OCI-LY7 (cell line): Measurements from ENCODE around the gene TSHZ2. TPM values are rescaled to one million over a fixed set of nuclear protein-coding genes. Genes with fewer than 3 reads are reported as not detected.

Experiments
- BruUV-seq: library from RNA; stranded (reverse); fragments of 400-500 nt; replicated peaks from 2 replicates; lab custom pipeline; 2021; lab: Mats Ljungman, UMichigan
- CTCF ChIA-PET: fragments of 300-600 bp; sonication (Branson Sonifier 250); formaldehyde crosslinking; loops from one replicate; lab custom pipeline; 2022; ENCODE audit warnings: antibody characterized with exemption; ENCODE audit not compliant: unreplicated experiment; lab: Charles Lee
- POLR2A ChIA-PET: fragments of 300-600 bp; sonication (Branson Sonifier 250); formaldehyde crosslinking; loops from one replicate; lab custom pipeline; 2022; ENCODE audit warnings: antibody characterized with exemption; lab: Charles Lee
- DNase-seq: peaks from one replicate; pipeline ENCODE4 v3.0.0-alpha.2; 2015; ENCODE audit warnings: low spot score
- H2AFZ ChIP-seq: fragments of 200-600 bp; sonication (generic), shearing (Covaris generic); 2 replicates; pipeline ENCODE4 v1.6.1; 2014; ENCODE audit warnings: mild to moderate bottlenecking, antibody characterized with exemption, low read length, moderate library complexity
- H3K27ac ChIP-seq: fragments of 200-600 bp; sonication (generic); 2 replicates; pipeline ENCODE4 v1.5.1; 2014; ENCODE audit warnings: mixed run types, low read depth, mild to moderate bottlenecking, moderate library complexity, low read length, inconsistent platforms; ENCODE audit not compliant: poor library complexity, severe bottlenecking
- H3K36me3 ChIP-seq: fragments of 200-600 bp; sonication (generic); 2 replicates; pipeline ENCODE4 v1.6.1; 2014; ENCODE audit warnings: mild to moderate bottlenecking, antibody characterized with exemption, low read length, moderate library complexity, mixed read lengths; ENCODE audit not compliant: insufficient read depth
- H3K4me1 ChIP-seq: fragments of 200-600 bp; sonication (generic); 2 replicates; pipeline ENCODE4 v1.5.1; 2014; ENCODE audit warnings: mild to moderate bottlenecking, low read length; ENCODE audit not compliant: insufficient read depth, poor library complexity, severe bottlenecking
- H3K4me2 ChIP-seq: fragments of 200-600 bp; sonication (generic); 2 replicates; pipeline ENCODE4 v1.6.1; 2014; ENCODE audit warnings: mild to moderate bottlenecking, low read length
- H3K4me3 ChIP-seq: fragments of 200-600 bp; sonication (generic); 2 replicates; pipeline ENCODE4 v1.5.1; 2014; ENCODE audit warnings: mild to moderate bottlenecking, low read depth, low read length; ENCODE audit not compliant: poor library complexity, severe bottlenecking
- H3K79me2 ChIP-seq: fragments of 200-600 bp; sonication (generic); 2 replicates; pipeline ENCODE4 v1.6.1; 2016; ENCODE audit warnings: low read depth, mild to moderate bottlenecking, low read length, moderate library complexity, mixed read lengths; ENCODE audit not compliant: insufficient read depth
- H3K9me2 ChIP-seq: fragments of 200-600 bp; sonication (generic); 2 replicates; pipeline ENCODE4 v1.6.1; 2016; ENCODE audit warnings: mild to moderate bottlenecking, low read length, mixed read lengths; ENCODE audit not compliant: insufficient read depth
- H3K9me3 ChIP-seq: fragments of 200-600 bp; sonication (generic); 2 replicates; pipeline ENCODE4 v1.6.1; 2014; ENCODE audit warnings: mild to moderate bottlenecking, mixed run types, low read length, mixed read lengths
- H4K20me1 ChIP-seq: fragments of 200-600 bp; sonication (generic); 2 replicates; pipeline ENCODE4 v1.6.1; 2014; ENCODE audit warnings: mild to moderate bottlenecking, antibody characterized with exemption, low read length, moderate library complexity, mixed read lengths; ENCODE audit not compliant: insufficient read depth
- CTCF ChIP-seq: fragments of 200-600 bp; sonication (generic); conservative IDR thresholded peaks from 2 replicates; pipeline ENCODE4 v1.5.1; 2014; ENCODE audit warnings: mild to moderate bottlenecking, antibody characterized with exemption, low read length, moderate library complexity, mixed read lengths
- EZH2phosphoT487 ChIP-seq: fragments of 200-600 bp; sonication (generic); IDR thresholded peaks from 2 replicates; pipeline ENCODE4 v1.6.1; 2018; ENCODE audit warnings: low read depth, borderline replicate concordance, mild to moderate bottlenecking, mixed run types, antibody characterized with exemption, low read length, moderate library complexity, mixed read lengths
- intact Hi-C: fragments of 100-400 bp; cut with micrococcal nuclease; formaldehyde crosslinking; loops from one replicate; pipeline ENCODE4 v1.10.0; 2022; ENCODE audit not compliant: unreplicated experiment
- total RNA-seq, 2 experiments: library from RNA; depleted of rRNA in 1 of 2; stranded (reverse); fragments of >200 nt in 1 of 2; shearing (Covaris generic) in 1 of 2; gene quantifications; 2 replicates each; pipeline ENCODE4 v1.2.3, GENCODE V29; 2014 to 2022

Gene TSHZ2
- total RNA-seq, 2 experiments from 2014 or later, result not detected

GRCh38 chr20:53032478-53032932, 60.3 kb downstream of the TSHZ2 start:
- H3K9me2 ChIP-seq, result no peaks in the 10 kb centered on the region
- H3K27ac ChIP-seq, result no peak overlapping the region
- no peak overlapping the region for H3K4me2 ChIP-seq
- peaks cover 32% of the 10 kb centered on the region for H3K4me1 ChIP-seq
- no peak overlapping the region for H3K4me3 ChIP-seq
- POLR2A ChIA-PET, result interaction anchor here (0.6 to 1.3 kb wide), 2 partner anchors 19 to 125 kb away, joined by 5 to 6 read pairs; no protein-coding TSS in a partner anchor
- H3K36me3 ChIP-seq, result no peaks in the 10 kb centered on the region
- no peak for DNase-seq
- no peak for TF ChIP-seq CTCF
- CTCF ChIA-PET, result interaction anchor here (1.8 kb wide), 1 partner anchor 33 kb away, joined by 3 read pairs; no protein-coding TSS in a partner anchor
- no TSS peak for BruUV-seq
- no peaks in the 10 kb centered on the region for H3K79me2 ChIP-seq
- intact Hi-C loops, result no loop called here
- H3K9me3 ChIP-seq, result no peaks in the 10 kb centered on the region
- no peaks in the 10 kb centered on the region for H4K20me1 ChIP-seq
- no peak overlapping the region for H2AFZ ChIP-seq

DNA sequence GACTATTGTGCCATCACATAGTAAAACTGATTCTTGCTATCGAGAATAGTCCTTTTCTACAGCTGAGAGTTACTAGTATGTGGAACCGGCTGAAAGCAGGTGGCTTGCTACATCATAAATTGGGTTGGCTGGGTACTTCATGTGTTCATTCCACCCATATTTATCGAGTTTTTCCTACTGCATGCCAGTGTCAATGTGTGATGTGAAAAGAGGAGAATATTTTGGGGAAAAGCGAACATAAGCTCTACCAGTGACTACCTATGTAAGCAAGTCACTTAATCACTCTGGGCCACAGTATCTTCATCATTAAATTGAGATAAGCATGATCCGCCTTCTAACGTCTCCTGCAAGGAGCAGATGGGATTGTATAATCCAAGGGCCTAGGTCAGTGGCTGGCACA, 61.0 kb downstream of the TSHZ2 start:
- Histone ChIP-seq H3K36me3 (no peaks in the 10 kb centered on the region), H3K4me2 (no peak overlapping the region), H3K4me3 (no peak overlapping the region), H4K20me1 (no peaks in the 10 kb centered on the region), H2AFZ (no peak overlapping the region), H3K9me2 (no peaks in the 10 kb centered on the region), H3K79me2 (no peaks in the 10 kb centered on the region), H3K4me1 (peaks cover 32% of the 10 kb centered on the region), H3K9me3 (no peaks in the 10 kb centered on the region), H3K27ac (no peak overlapping the region)
- CTCF ChIA-PET, result interaction anchor here (1.8 kb wide), 1 partner anchor 34 kb away, joined by 3 read pairs; no protein-coding TSS in a partner anchor
- TF ChIP-seq EZH2phosphoT487 (no peak), CTCF (no peak)
- DNase-seq, result no peak
- no TSS peak for BruUV-seq
- intact Hi-C loops, result no loop called here
- POLR2A ChIA-PET, result interaction anchor here (0.6 to 1.8 kb wide), 3 partner anchors 20 to 76 kb away, joined by 3 to 5 read pairs (median 4); no protein-coding TSS in a partner anchor

GRCh38 chr20:53034899-53035298, 62.7 kb downstream of the TSHZ2 start:
- Histone ChIP-seq H3K9me2 (no peaks in the 10 kb centered on the region), H3K9me3 (no peaks in the 10 kb centered on the region), H3K4me3 (no peak overlapping the region), H3K27ac (peak overlapping the region; percentile 14), H4K20me1 (no peaks in the 10 kb centered on the region), H2AFZ (peak overlapping the region; percentile 67), H3K4me2 (peak overlapping the region; percentile 37), H3K79me2 (no peaks in the 10 kb centered on the region), H3K36me3 (no peaks in the 10 kb centered on the region), H3K4me1 (peaks cover 34% of the 10 kb centered on the region)
- BruUV-seq, result no TSS peak
- TF ChIP-seq EZH2phosphoT487 (no peak), CTCF (no peak)
- peak; percentile 70 for DNase-seq
- intact Hi-C loops, result no loop called here
- CTCF ChIA-PET, result no interaction called here
- POLR2A ChIA-PET, result interaction anchor here (0.6 to 1.8 kb wide), 3 partner anchors 9 to 122 kb away, joined by 4 to 6 read pairs (median 5); no protein-coding TSS in a partner anchor
